ENCODE measurements around the gene CALM3.

Gene CALM3

DNA sequence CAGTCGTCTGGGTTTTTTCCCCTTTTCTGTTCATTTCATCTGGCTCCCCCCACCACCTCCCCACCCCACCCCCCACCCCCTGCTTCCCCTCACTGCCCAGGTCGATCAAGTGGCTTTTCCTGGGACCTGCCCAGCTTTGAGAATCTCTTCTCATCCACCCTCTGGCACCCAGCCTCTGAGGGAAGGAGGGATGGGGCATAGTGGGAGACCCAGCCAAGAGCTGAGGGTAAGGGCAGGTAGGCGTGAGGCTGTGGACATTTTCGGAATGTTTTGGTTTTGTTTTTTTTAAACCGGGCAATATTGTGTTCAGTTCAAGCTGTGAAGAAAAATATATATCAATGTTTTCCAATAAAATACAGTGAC lies 9.3 kb downstream of the CALM3 start:
- ChIA-PET CTCF (interaction anchor here (1.0 to 19.1 kb wide), 5 partner anchors 8 to 147 kb away, joined by 3 to 685 read pairs (median 63); partner anchors contain the start of genes CALM3 and DACT3), POLR2A (interaction anchor here (1.0 kb wide), 1 partner anchor 16 kb away, joined by 4 read pairs; no protein-coding TSS in a partner anchor)
- DNase-seq (ENCODE audit: low read depth, low spot score), result no peak
- no peak overlapping the region for H3K4me3 ChIP-seq (ENCODE audit: low read depth, low read length)
- TF ChIP-seq, protein P1, sequence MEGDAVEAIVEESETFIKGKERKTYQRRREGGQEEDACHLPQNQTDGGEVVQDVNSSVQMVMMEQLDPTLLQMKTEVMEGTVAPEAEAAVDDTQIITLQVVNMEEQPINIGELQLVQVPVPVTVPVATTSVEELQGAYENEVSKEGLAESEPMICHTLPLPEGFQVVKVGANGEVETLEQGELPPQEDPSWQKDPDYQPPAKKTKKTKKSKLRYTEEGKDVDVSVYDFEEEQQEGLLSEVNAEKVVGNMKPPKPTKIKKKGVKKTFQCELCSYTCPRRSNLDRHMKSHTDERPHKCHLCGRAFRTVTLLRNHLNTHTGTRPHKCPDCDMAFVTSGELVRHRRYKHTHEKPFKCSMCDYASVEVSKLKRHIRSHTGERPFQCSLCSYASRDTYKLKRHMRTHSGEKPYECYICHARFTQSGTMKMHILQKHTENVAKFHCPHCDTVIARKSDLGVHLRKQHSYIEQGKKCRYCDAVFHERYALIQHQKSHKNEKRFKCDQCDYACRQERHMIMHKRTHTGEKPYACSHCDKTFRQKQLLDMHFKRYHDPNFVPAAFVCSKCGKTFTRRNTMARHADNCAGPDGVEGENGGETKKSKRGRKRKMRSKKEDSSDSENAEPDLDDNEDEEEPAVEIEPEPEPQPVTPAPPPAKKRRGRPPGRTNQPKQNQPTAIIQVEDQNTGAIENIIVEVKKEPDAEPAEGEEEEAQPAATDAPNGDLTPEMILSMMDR (IDR thresholded peaks at IDR 0.05; ENCODE audit: insufficient read depth, low read length, missing control alignments), result no peak

- TF ChIP-seq, protein P1 (IDR thresholded peaks at IDR 0.05; ENCODE audit: insufficient read depth, low read length, missing control alignments), result no peak
- CTCF ChIA-PET, result interaction anchor here (1.0 to 19.1 kb wide), 11 partner anchors 9 to 147 kb away, joined by 3 to 685 read pairs (median 5); partner anchors contain the start of genes CALM3, DACT3 and PTGIR
- no peak overlapping the region for H3K4me3 ChIP-seq (ENCODE audit: low read depth, low read length)
- POLR2A ChIA-PET, result interaction anchor here (0.8 to 2.0 kb wide), 4 partner anchors 9 to 50 kb away, joined by 3 to 6 read pairs (median 5); partner anchors contain the start of gene DACT3
- no peak for DNase-seq (ENCODE audit: low read depth, low spot score)
Measured at GRCh38 chr19:46610851-46611770, 10.0 kb downstream of the CALM3 start.

GRCh38 chr19:46611776-46612175 lies 10.6 kb downstream of the CALM3 start:
- TF ChIP-seq, protein P1 (IDR thresholded peaks at IDR 0.05; ENCODE audit: insufficient read depth, low read length, missing control alignments), result no peak
- no peak for DNase-seq (ENCODE audit: low read depth, low spot score)
- ChIA-PET POLR2A (interaction anchor here (0.8 to 2.0 kb wide), 3 partner anchors 10 to 49 kb away, joined by 3 to 6 read pairs (median 6); partner anchors contain the start of gene DACT3), CTCF (interaction anchor here (1.0 to 19.1 kb wide), 9 partner anchors 10 to 118 kb away, joined by 3 to 685 read pairs (median 20); partner anchors contain the start of genes CALM3, DACT3 and PTGIR)
- no peak overlapping the region for H3K4me3 ChIP-seq (ENCODE audit: low read depth, low read length)

DNA sequence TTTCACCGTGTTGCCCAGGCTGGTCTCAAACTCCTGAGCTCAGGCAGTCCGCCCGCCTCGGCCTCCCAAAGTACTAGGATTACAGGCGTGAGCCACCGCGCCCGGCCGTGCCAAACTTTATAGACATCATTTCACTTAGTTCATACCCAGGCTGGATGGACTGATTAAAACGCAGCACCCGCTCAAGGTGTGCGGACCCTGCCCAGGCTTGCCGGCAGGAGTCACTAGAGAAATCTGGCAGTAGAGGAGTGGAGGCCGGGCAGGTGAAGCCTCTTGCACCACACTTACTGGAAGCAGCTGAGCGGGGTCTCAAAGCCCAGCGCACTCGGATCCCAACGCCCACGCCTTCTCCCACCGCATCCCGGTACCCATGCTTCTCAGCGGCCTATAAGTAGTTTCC lies 12.4 kb downstream of the CALM3 start:
- DNase-seq (ENCODE audit: low read depth, low spot score), result no peak
- TF ChIP-seq, protein P1 (IDR thresholded peaks at IDR 0.05; ENCODE audit: insufficient read depth, low read length, missing control alignments), result no peak
- no peak overlapping the region for H3K4me3 ChIP-seq (ENCODE audit: low read depth, low read length)
- CTCF ChIA-PET, result interaction anchor here (0.6 to 19.1 kb wide), 28 partner anchors 10 to 145 kb away, joined by 3 to 685 read pairs (median 6); partner anchors contain the start of genes CALM3, DACT3 and PTGIR
- POLR2A ChIA-PET, result interaction anchor here (0.6 to 1.1 kb wide), 2 partner anchors 18 to 51 kb away, joined by 3 to 4 read pairs; no protein-coding TSS in a partner anchor

DNA sequence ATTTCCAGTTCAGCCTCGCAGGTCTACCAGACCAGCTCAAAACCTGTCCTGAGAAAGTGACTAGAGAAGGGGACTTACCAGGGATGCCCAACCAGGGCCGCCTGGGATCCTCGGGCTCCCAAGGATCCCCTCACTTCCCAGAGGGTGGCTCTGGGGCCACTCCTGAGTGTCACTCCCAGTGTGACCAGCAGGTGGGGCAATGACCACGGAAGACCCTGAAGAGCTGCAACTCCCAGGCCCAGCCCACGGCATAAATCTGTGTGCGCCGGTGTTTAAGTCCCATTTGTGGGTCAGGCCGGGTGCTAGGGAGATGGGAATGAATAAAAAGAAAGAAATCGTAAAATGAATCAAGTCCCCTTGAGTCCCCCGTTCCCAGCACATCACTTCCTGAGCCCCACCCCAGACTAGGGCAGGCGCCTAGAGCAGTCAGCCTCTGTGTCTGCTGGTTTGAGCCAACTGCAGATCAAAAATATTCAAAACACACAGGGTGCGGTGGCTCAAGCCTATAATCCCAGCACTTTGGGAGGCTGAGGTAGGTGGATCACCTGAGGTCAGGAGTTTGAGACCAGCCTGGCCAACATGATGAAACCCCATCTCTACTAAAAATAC lies 13.1 kb downstream of the CALM3 start:
- ChIA-PET POLR2A (interaction anchor here (0.6 to 1.1 kb wide), 2 partner anchors 14 to 17 kb away, joined by 3 to 4 read pairs; partner anchors contain the start of gene CALM3), CTCF (interaction anchor here (0.6 to 19.1 kb wide), 31 partner anchors 10 to 144 kb away, joined by 3 to 685 read pairs (median 5); partner anchors contain the start of genes CALM3, DACT3 and PTGIR)
- H3K4me3 ChIP-seq (ENCODE audit: low read depth, low read length), result no peak overlapping the region
- TF ChIP-seq, protein P1 (IDR thresholded peaks at IDR 0.05; ENCODE audit: insufficient read depth, low read length, missing control alignments), result peak; percentile 87
- no peak for DNase-seq (ENCODE audit: low read depth, low spot score)
